Erythroblast (primary cell): ENCODE measurements around the gene NUDT21.
"Not testable (repeated sequence)": the region's sequence is repeated elsewhere in the genome, so short reads cannot be mapped to it uniquely, and the experiment has no call there.

Experiments
- DNase-seq, 2 experiments: peaks; one replicate each; lab custom pipeline; 2025; lab: John Stamatoyannopoulos, UW
- GATA1 ChIP-seq: IDR thresholded peaks from 2 replicates; pipeline ENCODE4 v1.6.1; 2011; ENCODE audit warnings: low read depth, mild to moderate bottlenecking, control low read depth, low read length, moderate library complexity
- POLR2A ChIP-seq: IDR thresholded peaks from 2 replicates; pipeline ENCODE4 v1.6.1; 2011; ENCODE audit warnings: mild to moderate bottlenecking, low read length

Gene NUDT21

DNA sequence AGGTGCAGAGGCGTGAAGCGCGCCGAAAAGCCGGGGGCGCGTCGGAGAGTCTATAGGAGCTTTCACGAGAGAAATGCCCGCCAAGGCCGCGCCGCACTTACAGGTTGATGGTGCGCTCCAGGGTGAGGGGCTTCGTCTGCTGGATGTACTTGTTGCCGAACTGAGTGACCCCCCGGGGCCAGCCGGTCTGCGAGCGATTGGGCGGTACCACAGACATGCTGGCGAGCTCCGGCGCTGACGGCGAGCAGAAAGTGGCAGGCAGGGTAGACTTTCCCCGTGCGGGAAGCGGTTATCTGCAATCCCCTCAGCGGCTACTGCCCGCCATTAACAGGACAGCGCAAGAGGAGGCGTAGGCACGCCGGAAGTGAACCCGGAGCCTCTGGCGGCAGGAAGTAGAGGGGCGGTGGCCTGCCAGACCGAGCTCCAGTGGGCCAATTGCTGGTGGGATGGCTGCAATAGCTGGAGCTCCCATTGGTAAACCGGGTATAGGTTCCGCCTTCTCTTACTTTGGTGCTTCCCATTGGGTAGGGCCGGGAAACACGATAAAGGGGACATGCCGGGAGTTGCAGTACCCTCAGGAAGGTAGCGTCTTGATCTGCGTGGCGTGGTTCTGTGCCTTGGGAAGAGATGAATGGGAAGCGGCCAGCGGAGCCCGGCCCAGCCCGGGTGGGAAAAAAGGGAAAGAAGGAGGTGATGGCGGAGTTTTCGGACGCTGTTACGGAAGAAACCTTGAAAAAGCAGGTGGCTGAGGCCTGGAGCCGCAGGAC lies at the start of gene NUDT21, which contains the start of gene OGFOD1:
TSS of gene NUDT21 (minus strand) at position 347 of the 767 bp plus-strand sequence. CDS start at position 217, 130 bp downstream.
TSS of gene OGFOD1 (plus strand) at position 569 of the 767 bp plus-strand sequence. CDS start at position 628, 59 bp downstream.
- peak; percentile 98 for DNase-seq

GRCh38 chr16:56493815-56494214 lies 42.7 kb upstream of the NUDT21 start:
- peak in 1 of 2 experiments; percentile 41 for DNase-seq
- TF ChIP-seq GATA1 (no peak), POLR2A (no peak)

More for the DNA sequence above, at the start of gene NUDT21, which contains the start of gene OGFOD1:
- TF ChIP-seq GATA1 (no peak), POLR2A (peak; percentile 93)

GRCh38 chr16:56493126-56493525 lies 42.0 kb upstream of the NUDT21 start:
- DNase-seq: peak in 1 of 2 experiments; percentile 20
- TF ChIP-seq POLR2A: no peak
- no peak for TF ChIP-seq GATA1

DNA sequence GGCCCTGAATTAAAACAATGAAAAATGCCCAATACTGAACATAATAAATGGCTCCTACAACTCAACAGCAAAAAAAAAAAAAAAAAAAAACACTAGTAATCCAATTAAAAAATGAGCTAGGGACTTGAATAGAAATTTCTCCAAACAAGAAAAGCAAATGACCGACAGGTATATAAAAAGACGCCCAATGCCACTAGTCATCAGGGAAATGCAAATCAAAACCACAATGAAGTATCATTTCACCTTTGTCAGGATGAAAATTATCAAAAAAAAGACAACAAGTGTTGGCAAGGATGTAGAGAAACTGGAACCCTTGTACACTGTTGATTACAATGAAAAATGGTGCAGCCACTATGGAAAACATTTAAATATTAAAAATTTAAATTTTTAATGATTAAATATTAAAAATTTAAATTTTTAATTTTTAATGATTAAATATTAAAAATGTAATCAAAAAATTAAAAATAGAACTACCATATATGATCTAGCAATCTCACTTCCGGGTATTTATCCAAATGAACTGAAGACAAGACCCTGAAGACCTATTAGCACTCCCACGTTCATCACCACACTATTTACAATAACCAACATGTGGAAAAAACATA lies 40.6 kb upstream of the NUDT21 start:
- no peak for DNase-seq
- no peak for TF ChIP-seq GATA1
- TF ChIP-seq POLR2A: no peak

DNA sequence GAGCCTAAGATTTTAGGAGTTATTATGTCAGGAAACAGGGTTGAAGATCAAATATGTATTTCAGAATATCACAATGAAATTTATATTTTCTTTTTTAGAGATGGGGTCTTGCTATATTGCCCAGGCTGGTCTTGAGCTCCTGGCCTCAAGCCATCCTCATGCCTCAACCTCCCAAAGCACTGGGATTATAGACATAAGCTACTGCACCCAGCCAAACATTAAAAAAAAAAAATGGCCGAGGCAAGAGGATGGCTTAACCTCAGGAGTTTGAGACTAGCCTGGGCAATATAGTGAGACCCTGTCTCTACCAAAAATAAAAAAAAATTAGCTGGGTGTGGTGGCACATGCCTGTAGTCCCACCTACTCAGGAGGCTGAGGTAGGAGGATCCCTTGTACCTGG lies 37.7 kb upstream of the NUDT21 start:
- not testable (repeated sequence) for DNase-seq

GRCh38 chr16:56488035-56488434 lies 36.9 kb upstream of the NUDT21 start:
- no peak for DNase-seq
- no peak for TF ChIP-seq POLR2A
- no peak for TF ChIP-seq GATA1

DNA sequence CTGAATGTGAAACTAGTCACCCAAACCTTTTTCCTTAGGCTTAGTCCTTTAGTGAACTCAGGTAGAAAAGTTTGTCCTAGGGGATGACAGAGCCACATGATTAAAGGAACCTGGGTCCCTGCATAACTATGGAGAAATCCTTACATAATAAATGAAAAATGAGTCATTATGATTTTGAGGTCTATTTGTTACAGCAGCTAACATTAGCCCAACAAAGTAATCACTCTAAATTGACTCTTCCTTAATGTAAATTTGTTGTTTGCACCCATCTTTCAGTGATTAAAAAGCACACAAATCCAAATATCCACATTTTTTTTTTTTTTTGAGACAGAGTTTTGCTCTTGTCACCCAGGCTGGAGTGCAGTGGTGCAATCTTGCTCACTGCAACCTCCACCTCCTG lies 32.3 kb upstream of the NUDT21 start:
- DNase-seq: no peak
- TF ChIP-seq GATA1 (no peak), POLR2A (no peak)

- DNase-seq: no peak
- no peak for TF ChIP-seq POLR2A
- no peak for TF ChIP-seq GATA1
These were observed 31.6 kb upstream of the NUDT21 start for GRCh38 chr16:56482683-56483236.

GRCh38 chr16:56481468-56482122 lies 30.5 kb upstream of the NUDT21 start:
- TF ChIP-seq POLR2A (no peak), GATA1 (no peak)
- DNase-seq: no peak

DNA sequence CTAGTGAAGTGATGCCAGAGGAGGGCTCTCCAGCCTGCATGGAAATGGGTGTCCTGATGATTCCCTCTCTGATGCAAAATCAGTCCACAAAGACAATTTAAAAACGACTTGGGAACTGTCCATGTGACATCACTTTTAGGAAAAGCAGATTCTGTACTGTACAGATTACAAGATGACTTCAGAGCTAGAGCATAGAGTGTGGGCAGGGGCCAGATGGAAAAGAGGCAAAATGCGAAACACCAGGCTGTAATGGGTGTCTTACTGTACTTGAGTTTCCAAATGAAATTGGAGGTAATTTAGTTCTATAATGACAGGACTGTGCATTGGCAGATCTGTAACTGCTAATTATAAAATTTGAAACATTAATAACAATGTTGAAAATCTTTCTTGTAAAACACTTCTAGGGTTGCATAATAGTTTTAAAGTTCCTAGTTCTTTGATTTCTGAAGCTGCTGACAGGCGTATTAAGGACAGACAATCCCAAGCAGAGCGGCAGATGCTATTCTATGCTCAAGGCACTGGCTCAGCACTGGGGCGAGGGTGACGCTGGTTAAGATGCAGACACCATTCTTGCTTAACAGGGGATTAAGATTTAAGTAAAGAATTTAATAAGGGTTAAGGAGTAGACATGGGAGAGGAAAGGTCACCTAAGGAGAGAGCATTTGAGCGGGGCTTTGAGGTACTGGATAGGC lies 29.8 kb upstream of the NUDT21 start:
- TF ChIP-seq POLR2A: no peak
- TF ChIP-seq GATA1: no peak
- DNase-seq: peak in 1 of 2 experiments; percentile 7

DNA sequence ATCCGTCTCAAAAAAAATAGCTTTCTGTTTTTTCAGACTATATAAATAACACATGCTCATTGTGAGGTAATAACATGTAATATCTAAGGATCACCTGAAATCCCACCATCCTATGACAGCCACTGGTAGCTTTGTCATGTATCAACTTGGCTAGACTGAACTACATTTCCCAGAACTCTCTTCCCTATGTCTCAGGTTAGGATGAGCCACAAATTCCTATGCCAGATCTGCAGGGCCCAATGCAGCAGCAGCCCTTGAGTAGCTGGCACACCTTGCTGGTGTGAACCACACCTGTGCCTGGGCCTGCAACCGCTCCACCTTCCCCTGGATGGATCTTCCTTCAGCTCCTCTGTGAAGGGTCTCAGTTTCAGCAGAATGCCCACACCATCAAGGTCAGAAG lies 28.3 kb upstream of the NUDT21 start:
- TF ChIP-seq GATA1 (no peak), POLR2A (no peak)
- DNase-seq: peak in 1 of 2 experiments; percentile 36

GRCh38 chr16:56478281-56479049 lies 27.3 kb upstream of the NUDT21 start:
- TF ChIP-seq POLR2A (no peak), GATA1 (no peak)
- DNase-seq: peak; percentile 39 to 73
